DOHH2 (cell line): Measurements from ENCODE around the gene INSIG1.

Source experiments
- CTCF ChIP-seq: fragments of 200-600 bp; sonication (generic); IDR thresholded peaks from one replicate; pipeline ENCODE4 v1.5.1; 2014; ENCODE audit warnings: antibody characterized with exemption, mild to moderate bottlenecking, low read depth, low read length; ENCODE audit not compliant: poor library complexity, severe bottlenecking
- EZH2phosphoT487 ChIP-seq: fragments of 200-600 bp; sonication (generic); IDR thresholded peaks from 2 replicates; pipeline ENCODE4 v1.6.1; 2017; ENCODE audit warnings: borderline replicate concordance, mild to moderate bottlenecking, antibody characterized with exemption, low read length, moderate library complexity, mixed read lengths

GRCh38 chr7:155358948-155359712 is 61.5 kb downstream of the INSIG1 start:
- no peak for TF ChIP-seq CTCF
- TF ChIP-seq EZH2phosphoT487, result no peak
